ENCODE data around the gene PARD3B.

DNA sequence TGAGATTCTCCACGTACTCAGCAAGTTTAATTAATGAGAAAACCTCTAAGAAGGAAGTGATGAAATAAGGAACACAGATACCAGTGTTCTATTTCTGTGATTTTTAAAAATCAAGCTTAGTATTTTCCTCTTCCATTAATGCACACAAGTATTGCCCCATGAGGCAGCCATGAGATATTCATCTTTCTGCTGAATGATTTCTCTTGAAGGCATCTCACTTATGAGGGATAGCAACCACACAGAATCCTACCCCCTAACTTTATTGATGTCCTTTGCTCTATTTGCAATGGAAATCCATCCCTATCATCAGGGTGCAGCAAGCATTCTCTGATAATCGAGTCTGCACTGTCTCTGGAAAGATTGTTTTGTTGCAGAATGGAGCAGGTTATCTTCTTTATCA is 893.0 kb downstream of the PARD3B start:
- TF ChIP-seq CTCF (IDR thresholded peaks at IDR 0.05) (no peak), POLR2A (IDR thresholded peaks at IDR 0.05) (no peak)
